Activated T-cell treated with anti-CD3 and anti-CD28 coated beads, Interleukin-2, amount 50 U/mL, for 48 hours (primary cell): Measurements from ENCODE around the gene COX8A.

Experiments used
- DNase-seq, 2 experiments: peaks; one replicate each; pipeline ENCODE4 v3.0.0-alpha.2; 2020

The COX8A gene

GRCh38 chr11:64004590-64004984 is 30.2 kb downstream of the COX8A start:
- no peak for DNase-seq

DNA sequence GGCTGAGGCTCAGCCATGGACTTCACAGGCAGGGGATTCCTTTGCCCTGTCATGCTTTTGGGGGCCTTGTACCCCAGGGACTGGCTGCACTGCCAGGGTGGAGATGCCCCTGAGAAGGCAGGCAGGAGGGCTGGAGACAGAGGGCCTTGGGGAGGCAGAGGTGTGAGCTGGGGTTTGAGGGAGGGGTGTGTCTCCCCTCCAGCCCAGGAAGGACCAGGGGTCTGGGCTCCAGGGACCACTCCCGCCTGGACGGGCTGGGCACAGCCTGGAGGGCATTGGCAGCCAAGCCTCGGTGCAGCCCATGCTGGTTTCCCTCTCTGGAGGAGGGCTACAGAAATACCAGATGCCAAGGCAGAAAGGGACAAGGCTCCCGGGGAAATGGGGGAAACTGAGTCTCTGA is 31.3 kb downstream of the COX8A start:
- no peak for DNase-seq

DNA sequence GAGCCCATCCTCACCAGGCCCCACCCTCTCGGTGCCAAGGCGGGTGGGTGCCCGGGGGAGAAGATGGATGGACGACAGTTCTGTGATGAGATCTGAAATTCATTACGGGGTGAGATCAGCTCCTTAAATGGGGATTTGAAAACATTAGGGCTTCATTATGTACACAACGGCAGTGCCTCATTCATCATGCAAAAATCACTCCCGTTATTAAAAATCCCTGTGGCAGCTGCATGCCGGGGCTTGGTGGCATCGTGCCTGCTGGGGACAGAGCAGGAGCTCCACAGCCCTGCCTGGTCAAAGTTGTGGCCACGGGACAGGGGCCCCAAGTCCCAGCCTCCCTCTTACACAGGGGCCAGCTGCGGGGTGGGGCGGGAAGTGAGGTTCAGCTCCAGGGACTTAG is 32.0 kb downstream of the COX8A start:
- DNase-seq, result no peak

- DNase-seq, result no peak
Measured at GRCh38 chr11:64007160-64007628, 32.8 kb downstream of the COX8A start.

DNA sequence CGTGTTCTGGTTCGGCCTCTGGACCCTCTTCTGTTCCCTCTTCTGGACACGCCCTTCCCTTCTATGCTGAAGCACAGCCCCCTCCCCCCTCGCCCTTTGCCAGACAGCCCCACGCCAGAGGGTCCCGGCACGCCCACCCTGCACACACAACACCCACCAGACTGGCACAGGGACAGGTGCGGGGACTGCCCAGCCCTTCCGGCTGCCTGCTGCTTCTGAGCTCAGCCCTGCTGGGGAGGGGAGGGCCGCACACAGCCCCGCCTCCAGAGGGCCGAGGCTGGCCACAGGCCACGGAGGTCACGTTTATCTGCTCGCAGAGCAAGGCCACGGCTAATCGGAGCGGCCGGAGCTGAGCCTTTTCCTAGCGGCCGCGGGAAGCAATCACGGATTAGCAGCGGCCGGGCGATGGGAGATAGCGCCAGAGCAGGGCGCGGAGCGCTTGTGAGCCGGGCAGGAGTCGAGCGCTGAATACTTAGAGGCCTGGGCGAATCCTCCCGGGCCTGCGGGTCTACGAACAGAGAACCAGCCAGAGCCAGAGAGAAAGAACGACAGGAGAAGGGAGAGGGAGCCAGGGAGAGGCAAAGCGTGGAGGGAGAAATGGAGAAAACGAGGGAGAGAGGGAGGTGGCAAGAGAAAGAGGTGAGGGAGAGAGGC is 33.3 kb downstream of the COX8A start:
- no peak for DNase-seq

GRCh38 chr11:64008283-64008913 is 34.0 kb downstream of the COX8A start:
- DNase-seq, result no peak

DNA sequence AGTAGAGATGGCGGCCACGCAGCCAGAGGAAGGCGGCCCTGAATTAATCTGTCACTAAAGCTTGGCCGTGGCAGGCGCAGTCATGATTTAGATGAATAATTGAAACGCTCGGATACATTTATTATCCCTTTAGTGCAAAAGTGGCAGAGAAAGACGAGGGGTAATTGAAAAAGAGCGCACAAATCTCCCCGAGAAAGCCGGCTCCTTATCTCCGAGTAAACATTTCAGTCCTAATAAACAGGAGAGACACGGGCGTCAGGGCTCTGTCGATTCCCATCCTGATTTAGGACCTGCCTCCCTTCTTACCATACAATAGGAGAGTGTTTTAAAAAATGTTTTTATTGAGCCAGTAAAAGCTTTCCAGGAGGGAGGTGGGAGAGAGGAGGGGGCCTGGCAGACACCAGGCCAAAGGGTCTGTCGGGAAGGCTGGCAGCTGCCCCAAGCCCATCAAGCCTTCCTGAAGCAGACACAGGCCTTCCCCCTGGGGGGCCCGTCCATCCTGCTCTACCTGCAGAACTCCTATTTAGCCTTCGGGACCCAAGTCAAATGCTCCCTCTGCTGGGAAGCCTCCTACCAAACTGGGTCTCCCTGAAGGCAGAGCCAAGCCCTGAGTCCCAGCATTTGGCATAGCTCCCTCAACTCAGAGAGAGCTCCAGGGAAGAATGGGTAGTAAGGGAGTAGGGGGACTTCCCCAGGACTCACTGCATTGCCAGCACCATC is 34.7 kb downstream of the COX8A start:
- no peak for DNase-seq

GRCh38 chr11:64009710-64010109 is 35.3 kb downstream of the COX8A start:
- no peak for DNase-seq

DNA sequence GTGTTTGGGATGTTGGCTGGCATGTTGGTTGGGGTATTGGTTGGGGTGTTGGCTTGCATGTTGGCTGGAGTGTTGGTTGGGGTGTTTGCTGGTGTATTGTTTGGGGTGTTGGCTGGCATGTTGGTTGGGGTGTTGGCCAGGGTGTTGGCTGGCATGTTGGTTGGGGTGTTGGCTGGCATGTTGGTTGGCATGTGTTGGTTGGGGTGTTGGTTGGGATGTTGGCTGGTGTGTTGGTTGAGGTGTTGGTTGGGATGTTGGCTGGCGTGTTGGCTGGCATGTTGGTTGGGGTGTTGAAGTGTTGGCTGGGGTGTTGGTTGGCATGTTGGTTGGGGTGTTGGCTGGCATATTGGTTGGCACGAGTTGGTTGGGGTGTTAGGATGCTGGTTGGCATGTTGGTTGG is 36.4 kb downstream of the COX8A start:
- DNase-seq, result no peak

DNA sequence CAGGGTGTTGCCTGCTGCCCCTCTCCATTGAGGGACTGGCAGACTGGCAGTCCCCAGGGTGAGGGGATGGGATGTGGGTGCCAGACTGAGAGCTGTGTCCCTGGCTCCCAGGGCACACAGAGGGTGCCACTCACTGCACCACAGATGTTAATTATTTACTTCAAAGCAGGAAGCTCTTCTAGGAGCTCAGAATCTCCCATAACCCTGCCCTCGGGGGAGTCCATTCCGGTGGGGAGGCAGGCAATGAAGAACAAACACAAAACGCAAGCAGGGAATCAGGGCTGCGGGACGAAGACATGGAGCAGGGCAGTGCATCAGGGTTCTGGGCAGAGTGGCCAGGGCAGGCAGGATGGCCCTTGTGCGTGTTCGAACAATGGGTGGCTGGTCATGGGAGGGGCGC is 37.0 kb downstream of the COX8A start:
- no peak for DNase-seq

DNA sequence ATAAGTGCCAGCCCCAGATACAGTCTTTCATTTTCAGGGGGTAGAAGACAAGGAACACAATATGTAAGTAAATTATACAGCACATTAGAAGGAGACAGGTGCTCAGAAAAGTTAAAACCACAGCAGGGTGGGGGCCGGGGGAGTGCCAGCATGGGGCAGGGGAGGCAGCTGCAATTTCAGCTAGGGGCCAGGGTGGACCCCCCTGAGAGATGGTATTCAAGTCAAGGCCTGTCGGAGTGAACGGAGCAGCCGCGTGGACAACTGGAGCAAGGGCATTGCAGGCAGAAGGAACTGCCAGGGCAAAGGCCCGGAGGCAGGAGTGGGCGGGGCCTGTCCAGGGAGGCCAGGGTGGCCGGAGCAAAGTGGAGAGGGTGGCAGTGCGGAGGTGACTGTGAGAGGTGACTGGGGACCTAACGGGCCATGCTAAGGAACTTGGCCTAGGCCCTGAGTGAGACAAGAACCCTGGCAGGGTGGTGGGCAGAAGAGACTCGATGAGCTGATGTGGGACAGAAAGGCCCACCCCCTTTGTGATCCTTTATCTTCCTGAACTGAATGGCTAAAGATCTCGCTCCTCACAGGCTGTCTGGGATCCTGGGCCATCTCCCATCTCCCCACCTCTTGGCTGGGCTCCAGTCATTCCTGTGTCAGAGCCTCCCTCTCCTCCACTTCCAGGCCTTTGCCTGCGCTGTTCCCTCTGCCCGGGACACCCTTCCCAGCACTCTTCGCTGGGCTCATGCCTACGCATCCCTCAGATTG is 38.9 kb downstream of the COX8A start:
- no peak for DNase-seq

- no peak for DNase-seq
Measured at GRCh38 chr11:64014356-64014755, 39.9 kb downstream of the COX8A start.

DNA sequence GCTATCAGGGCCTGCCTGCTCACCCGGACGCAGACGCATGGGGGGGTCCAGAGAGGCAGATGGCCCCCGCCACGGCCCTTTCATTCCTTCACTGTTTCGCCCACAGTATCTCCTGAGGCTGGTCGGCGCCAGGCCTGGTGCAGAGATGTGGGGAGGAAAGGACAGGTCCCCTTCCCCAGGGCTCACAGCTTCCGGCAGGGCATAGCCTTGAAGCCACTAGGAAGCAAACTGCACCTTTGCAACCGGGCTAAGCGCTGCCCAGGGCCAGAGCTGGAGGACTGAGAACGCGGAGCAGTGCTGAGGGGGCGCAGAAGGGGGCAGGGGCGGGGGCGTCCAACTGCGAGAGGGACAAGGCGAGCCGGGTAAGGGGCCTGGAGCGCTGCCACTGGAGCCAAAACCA is 41.1 kb downstream of the COX8A start:
- no peak for DNase-seq

- no peak for DNase-seq
Measured at GRCh38 chr11:64015935-64016845, 41.8 kb downstream of the COX8A start.

- DNase-seq, result no peak
Measured at GRCh38 chr11:64017945-64018224, 43.5 kb downstream of the COX8A start.

GRCh38 chr11:64018310-64018709 is 43.9 kb downstream of the COX8A start:
- no peak for DNase-seq

DNA sequence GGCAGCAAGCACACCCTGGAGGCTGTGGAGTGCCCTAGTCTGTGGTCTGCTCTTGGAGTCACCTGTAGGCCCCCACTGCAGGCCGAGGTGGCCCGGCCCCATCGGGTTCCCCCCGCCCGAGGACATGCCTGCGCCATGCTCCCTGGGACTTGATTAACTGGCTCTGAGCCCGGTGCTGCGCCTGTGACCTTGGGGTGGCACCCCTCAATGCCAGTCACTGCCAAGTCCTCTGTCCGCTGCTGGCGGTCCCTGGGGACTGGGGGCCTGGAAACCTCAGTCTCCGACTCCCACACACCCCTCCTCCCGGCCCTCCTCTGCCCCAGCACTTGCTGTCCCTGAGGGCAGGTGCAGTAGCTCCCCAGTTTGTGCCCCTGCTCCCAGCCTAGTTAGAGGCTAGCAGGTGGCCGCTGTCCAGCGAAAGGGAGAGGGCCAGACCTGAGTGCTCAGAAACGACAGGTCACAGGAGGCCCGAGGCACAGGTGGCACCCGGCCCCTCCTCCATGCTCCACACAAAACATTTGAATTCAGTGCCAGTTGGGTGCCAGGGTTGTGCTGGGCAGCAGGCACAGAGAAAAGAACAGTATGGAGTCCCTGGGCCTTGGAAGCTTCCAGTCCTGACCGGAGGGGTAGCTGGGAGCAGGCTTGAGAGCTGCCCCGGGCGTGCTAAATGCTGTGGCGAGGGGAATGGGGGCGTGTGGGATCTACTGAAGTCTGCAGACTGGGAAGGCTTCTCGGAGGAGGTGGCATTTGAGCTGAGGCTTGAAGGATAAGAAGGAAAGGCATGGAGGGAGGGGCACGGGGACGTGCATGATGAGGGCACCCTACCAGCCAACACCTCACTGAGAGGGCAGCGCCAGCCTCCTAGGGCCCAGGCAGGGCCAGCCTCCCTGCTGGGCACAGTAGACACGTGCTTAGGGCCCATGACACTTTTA is 45.0 kb downstream of the COX8A start:
- no peak for DNase-seq

DNA sequence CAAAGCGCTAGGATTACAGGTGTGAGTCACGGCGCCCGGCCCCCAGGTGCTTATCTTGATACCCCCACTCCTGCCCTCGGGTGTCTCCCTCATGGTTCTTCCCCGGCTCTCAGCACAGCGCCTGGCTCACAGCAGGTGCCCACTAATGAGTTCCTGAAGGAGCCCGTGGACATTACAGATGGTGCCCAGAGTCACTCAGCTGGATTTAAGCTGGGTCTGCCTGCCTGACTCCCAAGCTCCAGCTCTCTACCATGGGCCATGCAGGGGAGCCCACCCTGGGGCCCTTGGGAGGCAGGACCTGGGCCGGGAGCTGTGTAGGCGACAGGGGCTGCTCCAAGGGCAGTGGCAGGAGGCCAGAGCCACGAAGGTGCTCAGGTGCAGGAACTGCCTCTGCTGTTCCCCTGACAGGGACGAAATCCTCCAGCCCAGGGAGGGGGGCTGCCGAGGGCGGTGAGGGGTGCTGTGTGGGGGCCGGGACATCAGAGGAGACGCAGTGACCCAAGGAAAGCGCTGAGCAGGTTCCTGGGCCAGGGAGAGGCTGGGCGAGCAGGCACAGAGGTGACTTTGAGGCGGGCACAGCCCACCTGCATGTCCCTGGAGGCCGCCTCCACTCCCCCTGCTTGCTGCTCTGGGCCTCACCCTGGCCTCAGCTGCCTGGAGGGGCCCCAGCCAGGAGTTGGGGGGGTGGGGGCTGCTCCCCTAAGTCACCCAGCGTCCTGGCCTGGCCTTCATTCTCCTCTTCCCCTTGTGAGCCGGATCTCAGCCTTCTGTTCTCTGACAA is 46.7 kb downstream of the COX8A start:
- DNase-seq, result no peak

DNA sequence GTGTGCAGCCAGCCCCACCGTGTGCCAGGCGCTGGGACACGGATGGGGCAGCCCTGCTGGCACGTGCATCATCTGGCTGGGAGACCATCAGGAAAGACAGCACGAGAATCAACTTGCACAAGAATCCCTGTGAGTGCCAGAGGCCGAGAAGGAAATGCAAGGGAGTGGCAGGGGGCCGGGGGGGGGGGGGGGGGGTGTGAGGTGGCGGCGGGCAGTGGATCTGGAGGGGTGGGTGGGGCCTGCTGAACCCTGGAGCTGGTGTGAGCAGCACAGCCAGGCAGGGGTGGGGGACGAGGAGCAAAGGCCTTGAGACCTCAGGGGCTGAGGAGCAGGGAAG is 47.3 kb downstream of the COX8A start:
- DNase-seq, result no peak

DNA sequence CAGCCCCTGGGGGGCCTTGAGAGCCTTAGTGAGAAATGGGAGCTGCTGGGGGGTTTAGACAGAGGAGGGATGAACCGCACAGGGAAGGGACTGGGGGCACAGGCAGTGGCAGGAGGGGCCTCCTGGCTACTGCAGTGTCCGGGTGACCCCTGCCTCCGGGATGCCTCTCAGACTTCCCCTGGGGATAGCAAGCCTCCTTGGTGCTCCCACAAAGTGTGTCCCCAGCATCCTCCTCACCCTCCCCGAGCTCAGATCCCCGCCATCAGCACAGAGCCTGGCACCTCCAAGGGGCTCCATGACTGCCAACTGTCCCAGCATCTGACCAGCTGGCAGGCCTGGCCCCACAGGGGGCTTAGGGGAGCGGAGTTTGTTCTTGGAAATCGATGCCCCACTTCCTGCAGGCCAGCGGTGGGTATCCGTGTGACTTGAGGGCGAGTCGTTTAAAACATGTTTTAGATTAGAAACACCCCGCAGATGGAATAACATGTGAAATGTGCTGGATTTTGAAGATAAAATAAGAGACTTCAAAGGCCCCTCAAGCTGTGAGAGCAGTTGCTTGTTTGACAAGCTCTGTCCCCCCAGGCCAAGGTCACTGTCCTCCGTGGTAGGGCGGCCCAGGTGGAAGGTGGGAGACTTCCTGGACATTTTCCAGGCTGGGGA is 47.8 kb downstream of the COX8A start:
- DNase-seq, result no peak
